ENCODE results near the gene NPIPB2. TPM values are rescaled to one million over a fixed set of nuclear protein-coding genes. Genes with fewer than 3 reads are reported as not detected.
"Not testable (repeated sequence)": the region's sequence is repeated elsewhere in the genome, so short reads cannot be mapped to it uniquely, and the experiment has no call there.

NPIPB2 gene
- total RNA-seq, 1 donor: 4.7 TPM

DNA sequence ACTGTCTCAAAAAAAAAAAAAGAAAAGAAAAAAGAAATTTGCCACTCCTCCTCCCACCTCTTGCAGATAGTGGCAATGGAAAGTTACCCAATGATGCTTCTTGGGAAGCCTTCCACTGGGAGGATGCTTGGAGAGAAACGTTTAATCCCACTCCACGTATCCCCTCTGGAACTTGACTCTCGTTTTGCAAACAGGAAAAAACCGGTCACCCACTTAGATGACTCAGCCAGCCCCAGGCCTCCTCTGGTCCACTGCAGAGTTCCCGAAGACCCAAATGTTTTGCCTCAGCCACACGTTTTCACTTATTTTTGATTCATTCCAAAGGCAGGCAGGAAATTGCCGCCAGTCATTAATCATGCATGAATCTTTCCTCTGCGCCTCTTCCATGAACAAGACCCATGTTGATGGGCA lies 13.9 kb upstream of the NPIPB2 start:
- no peaks in the 10 kb centered on the region for H4K20me1 ChIP-seq (ENCODE audit: insufficient read depth, low read length)
- no peaks in the 10 kb centered on the region for H3K36me3 ChIP-seq (ENCODE audit: insufficient read depth, low read length)
- H3K27ac ChIP-seq (ENCODE audit: low read depth, low read length): peak overlapping the region; percentile 86
- TF ChIP-seq, protein P1, sequence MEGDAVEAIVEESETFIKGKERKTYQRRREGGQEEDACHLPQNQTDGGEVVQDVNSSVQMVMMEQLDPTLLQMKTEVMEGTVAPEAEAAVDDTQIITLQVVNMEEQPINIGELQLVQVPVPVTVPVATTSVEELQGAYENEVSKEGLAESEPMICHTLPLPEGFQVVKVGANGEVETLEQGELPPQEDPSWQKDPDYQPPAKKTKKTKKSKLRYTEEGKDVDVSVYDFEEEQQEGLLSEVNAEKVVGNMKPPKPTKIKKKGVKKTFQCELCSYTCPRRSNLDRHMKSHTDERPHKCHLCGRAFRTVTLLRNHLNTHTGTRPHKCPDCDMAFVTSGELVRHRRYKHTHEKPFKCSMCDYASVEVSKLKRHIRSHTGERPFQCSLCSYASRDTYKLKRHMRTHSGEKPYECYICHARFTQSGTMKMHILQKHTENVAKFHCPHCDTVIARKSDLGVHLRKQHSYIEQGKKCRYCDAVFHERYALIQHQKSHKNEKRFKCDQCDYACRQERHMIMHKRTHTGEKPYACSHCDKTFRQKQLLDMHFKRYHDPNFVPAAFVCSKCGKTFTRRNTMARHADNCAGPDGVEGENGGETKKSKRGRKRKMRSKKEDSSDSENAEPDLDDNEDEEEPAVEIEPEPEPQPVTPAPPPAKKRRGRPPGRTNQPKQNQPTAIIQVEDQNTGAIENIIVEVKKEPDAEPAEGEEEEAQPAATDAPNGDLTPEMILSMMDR (IDR thresholded peaks at IDR 0.05; ENCODE audit: extremely low read depth, low read depth, low read length): no peak
- no peaks in the 10 kb centered on the region for H3K9me3 ChIP-seq (ENCODE audit: low read depth, low read length)
- H3K4me3 ChIP-seq (ENCODE audit: insufficient read depth, low read length): peak overlapping the region; percentile 1
- peaks cover 21% of the 10 kb centered on the region for H3K4me1 ChIP-seq (ENCODE audit: insufficient read depth, low read length)
- no peaks in the 10 kb centered on the region for H3K27me3 ChIP-seq (ENCODE audit: insufficient read depth, low read length)
- no peaks in the 10 kb centered on the region for H3K79me2 ChIP-seq (ENCODE audit: insufficient read depth, low read length)
- DNase-seq (ENCODE audit: insufficient read length, low spot score, missing footprints): peak; percentile 93
- peak overlapping the region; percentile 70 for H3K4me2 ChIP-seq (ENCODE audit: insufficient read depth, low read length)
- peak overlapping the region; percentile 66 for H2AFZ ChIP-seq (ENCODE audit: low read length)

DNA sequence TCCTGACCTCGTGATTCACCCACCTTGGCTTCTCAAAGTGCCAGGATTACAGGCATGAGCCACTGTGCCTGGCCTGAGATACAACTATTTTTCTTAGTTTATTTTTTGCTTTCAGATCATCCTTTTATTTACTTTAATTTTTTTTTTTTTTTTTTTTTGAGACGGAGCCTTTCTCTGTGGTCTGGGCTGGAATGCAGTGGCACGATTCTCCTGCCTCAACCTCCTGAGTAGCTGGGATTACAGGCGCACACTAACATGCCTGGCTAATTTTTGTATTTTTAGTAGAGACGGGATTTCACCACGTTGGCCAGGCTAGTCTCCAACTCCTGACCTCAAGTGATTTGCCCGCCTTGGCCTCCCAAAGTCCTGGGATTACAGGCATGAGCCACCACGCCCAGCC lies 11.7 kb upstream of the NPIPB2 start:
- H3K27ac ChIP-seq (ENCODE audit: low read depth, low read length); H3K4me3 ChIP-seq (ENCODE audit: insufficient read depth, low read length); H3K27me3 ChIP-seq (ENCODE audit: insufficient read depth, low read length); H4K20me1 ChIP-seq (ENCODE audit: insufficient read depth, low read length); H3K79me2 ChIP-seq (ENCODE audit: insufficient read depth, low read length); H3K4me2 ChIP-seq (ENCODE audit: insufficient read depth, low read length); H3K9me3 ChIP-seq (ENCODE audit: low read depth, low read length); H3K36me3 ChIP-seq (ENCODE audit: insufficient read depth, low read length); DNase-seq (ENCODE audit: insufficient read length, low spot score, missing footprints); H2AFZ ChIP-seq (ENCODE audit: low read length): not testable (repeated sequence)
- peaks cover 21% of the 10 kb centered on the region for H3K4me1 ChIP-seq (ENCODE audit: insufficient read depth, low read length)

DNA sequence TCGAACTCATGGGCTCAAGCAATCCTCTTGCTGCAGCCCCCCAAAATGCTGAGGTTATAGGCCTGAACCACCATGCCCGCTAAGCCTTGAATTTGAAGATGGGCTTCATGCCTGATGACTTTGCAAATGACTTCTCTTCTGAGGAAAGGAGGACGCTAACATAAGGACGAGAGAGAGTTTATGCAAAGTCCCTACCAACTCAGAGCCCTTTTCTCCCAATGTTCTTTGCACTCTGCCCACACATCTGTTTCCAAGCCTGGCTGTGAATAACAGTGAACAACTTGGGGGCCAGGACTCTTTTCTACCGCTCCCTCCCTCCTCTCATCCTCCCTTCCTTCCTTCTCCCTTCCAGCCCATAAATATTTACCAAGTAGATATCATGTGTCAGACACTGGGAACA lies 8.5 kb upstream of the NPIPB2 start:
- TF ChIP-seq, protein P1 (IDR thresholded peaks at IDR 0.05; ENCODE audit: extremely low read depth, low read depth, low read length): no peak
- no peaks in the 10 kb centered on the region for H3K79me2 ChIP-seq (ENCODE audit: insufficient read depth, low read length)
- H3K36me3 ChIP-seq (ENCODE audit: insufficient read depth, low read length): no peaks in the 10 kb centered on the region
- no peaks in the 10 kb centered on the region for H3K27me3 ChIP-seq (ENCODE audit: insufficient read depth, low read length)
- H3K9me3 ChIP-seq (ENCODE audit: low read depth, low read length): no peaks in the 10 kb centered on the region
- H4K20me1 ChIP-seq (ENCODE audit: insufficient read depth, low read length): no peaks in the 10 kb centered on the region
- H3K27ac ChIP-seq (ENCODE audit: low read depth, low read length): no peak overlapping the region
- H2AFZ ChIP-seq (ENCODE audit: low read length): no peak overlapping the region
- DNase-seq (ENCODE audit: insufficient read length, low spot score, missing footprints): peak; percentile 13
- H3K4me2 ChIP-seq (ENCODE audit: insufficient read depth, low read length): no peak overlapping the region
- peaks cover 4% of the 10 kb centered on the region for H3K4me1 ChIP-seq (ENCODE audit: insufficient read depth, low read length)
- H3K4me3 ChIP-seq (ENCODE audit: insufficient read depth, low read length): no peak overlapping the region

DNA sequence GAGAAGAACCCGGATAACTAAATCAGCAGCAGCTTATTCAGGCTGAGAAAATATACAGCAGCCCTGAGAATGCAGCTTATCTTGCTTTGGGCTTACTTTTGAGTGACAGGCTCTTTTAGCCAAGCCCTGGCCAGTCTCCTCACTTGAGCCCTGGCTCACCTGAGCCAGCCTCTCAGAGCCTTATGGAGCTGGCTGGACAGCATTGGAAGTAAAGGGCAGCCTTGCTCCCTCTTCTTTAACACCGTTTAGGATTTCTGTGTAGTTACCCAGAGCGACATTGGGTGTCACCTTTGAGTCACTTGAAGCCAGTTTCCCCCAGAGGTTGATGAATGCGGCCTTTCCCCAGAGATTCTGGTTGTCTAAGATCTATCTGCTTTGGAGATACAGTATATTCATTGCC lies 7.7 kb upstream of the NPIPB2 start:
- peak; percentile 77 for DNase-seq (ENCODE audit: insufficient read length, low spot score, missing footprints)
- H3K27ac ChIP-seq (ENCODE audit: low read depth, low read length): no peak overlapping the region
- no peaks in the 10 kb centered on the region for H4K20me1 ChIP-seq (ENCODE audit: insufficient read depth, low read length)
- H3K4me2 ChIP-seq (ENCODE audit: insufficient read depth, low read length): no peak overlapping the region
- no peak overlapping the region for H3K4me3 ChIP-seq (ENCODE audit: insufficient read depth, low read length)
- no peak overlapping the region for H2AFZ ChIP-seq (ENCODE audit: low read length)
- H3K36me3 ChIP-seq (ENCODE audit: insufficient read depth, low read length): no peaks in the 10 kb centered on the region
- TF ChIP-seq, protein P1 (IDR thresholded peaks at IDR 0.05; ENCODE audit: extremely low read depth, low read depth, low read length): peak; percentile 52
- no peaks in the 10 kb centered on the region for H3K9me3 ChIP-seq (ENCODE audit: low read depth, low read length)
- no peaks in the 10 kb centered on the region for H3K27me3 ChIP-seq (ENCODE audit: insufficient read depth, low read length)
- H3K79me2 ChIP-seq (ENCODE audit: insufficient read depth, low read length): no peaks in the 10 kb centered on the region
- no peaks in the 10 kb centered on the region for H3K4me1 ChIP-seq (ENCODE audit: insufficient read depth, low read length)

Measured in osteoblast (primary cell).